ENCODE data around the gene TIMP2.
"Not testable (repeated sequence)": the region's sequence is repeated elsewhere in the genome, so short reads cannot be mapped to it uniquely, and the experiment has no call there.

TIMP2 gene

DNA sequence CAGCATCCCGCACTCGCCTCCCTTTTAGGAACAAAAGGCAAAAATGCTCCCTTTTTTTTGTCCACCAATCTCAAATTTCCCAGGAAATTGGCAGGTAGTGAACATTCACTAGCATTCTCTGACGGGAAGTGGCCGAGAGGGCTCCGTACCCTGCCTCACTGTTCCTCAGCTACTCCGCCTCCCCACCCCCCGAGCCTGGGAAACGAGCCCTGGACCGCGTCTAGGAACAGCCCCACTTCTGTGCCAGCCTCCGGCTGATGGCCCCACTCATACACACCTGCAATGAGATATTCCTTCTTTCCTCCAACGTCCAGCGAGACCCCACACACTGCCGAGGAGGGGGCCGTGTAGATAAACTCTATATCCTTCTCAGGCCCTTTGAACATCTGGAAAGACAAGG is 54.6 kb downstream of the TIMP2 start:
- Mint-ChIP-seq H3K27me3 (peaks cover 2% of the 10 kb centered on the region), H3K36me3 (ENCODE audit: low read depth) (no peaks in the 10 kb centered on the region), H3K27ac (no peak overlapping the region), H3K4me1 (peaks cover 3% of the 10 kb centered on the region), H3K9me3 (no peaks in the 10 kb centered on the region), H3K4me3 (no peak overlapping the region)
- ATAC-seq (no peak), DNase-seq (no peak)

DNA sequence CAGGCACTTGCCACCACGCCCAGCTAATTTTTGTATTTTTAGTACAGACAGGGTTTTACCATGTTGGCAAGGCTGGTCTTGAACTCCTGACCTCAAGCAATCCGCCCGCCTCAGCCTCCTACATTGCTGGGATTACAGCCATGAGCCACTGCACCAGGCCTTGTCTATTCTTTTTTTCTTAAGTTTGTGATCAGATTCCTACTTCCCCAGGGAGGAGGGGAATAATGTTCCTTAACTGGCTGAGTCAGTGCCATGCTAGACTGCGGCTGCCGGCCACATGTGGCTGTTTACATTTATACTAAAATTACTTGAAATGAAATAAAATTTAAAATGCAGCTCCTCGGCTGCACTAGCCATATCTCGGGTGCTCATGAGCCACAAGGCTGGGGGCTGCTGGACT is 56.8 kb downstream of the TIMP2 start:
- DNase-seq, result no peak
- no peaks in the 10 kb centered on the region for H3K36me3 Mint-ChIP-seq (ENCODE audit: low read depth)

DNA sequence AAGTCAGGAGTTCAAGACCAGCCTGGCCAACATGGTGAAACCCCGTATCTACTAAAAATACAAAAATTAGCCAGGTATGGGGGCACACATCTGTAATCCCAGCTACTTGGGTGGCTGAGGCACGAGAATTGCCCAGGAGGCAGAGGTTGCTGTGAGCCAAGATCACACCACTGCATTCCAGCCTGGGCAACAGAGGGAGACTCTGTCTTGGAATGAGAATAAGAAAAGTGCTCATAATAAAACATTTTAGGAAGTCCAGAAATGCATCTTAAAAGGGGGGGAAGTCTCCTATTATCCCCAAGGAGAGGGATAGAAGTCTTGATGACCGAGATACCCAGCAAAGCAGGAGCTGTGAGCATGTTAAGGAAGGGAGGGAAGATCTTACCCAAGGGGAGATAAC is 58.1 kb downstream of the TIMP2 start:
- not testable (repeated sequence) for H3K4me1 Mint-ChIP-seq; H3K9me3 Mint-ChIP-seq; H3K27me3 Mint-ChIP-seq; H3K27ac Mint-ChIP-seq; DNase-seq; ATAC-seq; H3K4me3 Mint-ChIP-seq; H3K36me3 Mint-ChIP-seq (ENCODE audit: low read depth)

More for the DNA sequence above, 56.8 kb downstream of the TIMP2 start:
- Mint-ChIP-seq H3K9me3 (no peaks in the 10 kb centered on the region), H3K27me3 (peaks cover 5% of the 10 kb centered on the region), H3K27ac (no peak overlapping the region), H3K4me3 (no peak overlapping the region), H3K4me1 (no peaks in the 10 kb centered on the region)
- no peak for ATAC-seq

DNA sequence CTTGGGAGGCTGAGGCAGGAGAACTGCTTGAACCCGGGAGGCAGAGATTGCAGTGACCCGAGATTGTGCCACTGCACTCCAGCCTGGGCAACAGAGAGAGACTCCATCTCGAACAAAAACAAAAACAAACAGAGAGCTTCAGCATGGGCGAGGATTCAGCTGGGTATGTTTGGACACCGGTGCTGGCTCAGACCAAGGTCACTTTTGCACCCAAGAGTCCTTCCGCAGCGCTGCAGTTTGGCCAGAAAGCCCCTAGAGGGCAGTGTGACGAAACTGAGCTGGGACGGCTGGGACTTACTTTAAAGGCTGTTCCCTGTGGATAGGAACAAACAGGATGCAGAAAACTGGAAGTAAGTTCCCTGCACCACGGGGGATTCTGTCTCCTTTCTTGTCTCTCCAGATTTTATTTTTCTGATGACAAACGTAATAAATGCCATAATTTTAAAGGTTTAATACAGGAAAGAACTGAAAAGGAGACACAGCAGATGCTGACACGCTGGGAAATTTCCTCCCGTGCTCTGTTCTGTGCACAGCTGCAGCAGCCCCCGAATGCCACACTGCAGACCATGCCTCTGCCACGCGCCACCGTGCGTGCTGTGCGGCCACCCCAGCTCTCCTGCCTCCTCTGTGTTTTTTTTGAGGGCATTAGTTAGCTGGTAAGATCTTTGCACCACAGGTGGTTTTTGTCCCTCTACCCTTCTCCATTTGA is 59.4 kb downstream of the TIMP2 start:
- H3K4me3 Mint-ChIP-seq, result no peak overlapping the region
- no peaks in the 10 kb centered on the region for H3K4me1 Mint-ChIP-seq
- H3K9me3 Mint-ChIP-seq, result no peaks in the 10 kb centered on the region
- H3K27me3 Mint-ChIP-seq, result peaks cover 5% of the 10 kb centered on the region
- DNase-seq, result peak; percentile 76
- H3K36me3 Mint-ChIP-seq (ENCODE audit: low read depth), result no peaks in the 10 kb centered on the region
- no peak overlapping the region for H3K27ac Mint-ChIP-seq
- peak; percentile 52 for ATAC-seq

DNA sequence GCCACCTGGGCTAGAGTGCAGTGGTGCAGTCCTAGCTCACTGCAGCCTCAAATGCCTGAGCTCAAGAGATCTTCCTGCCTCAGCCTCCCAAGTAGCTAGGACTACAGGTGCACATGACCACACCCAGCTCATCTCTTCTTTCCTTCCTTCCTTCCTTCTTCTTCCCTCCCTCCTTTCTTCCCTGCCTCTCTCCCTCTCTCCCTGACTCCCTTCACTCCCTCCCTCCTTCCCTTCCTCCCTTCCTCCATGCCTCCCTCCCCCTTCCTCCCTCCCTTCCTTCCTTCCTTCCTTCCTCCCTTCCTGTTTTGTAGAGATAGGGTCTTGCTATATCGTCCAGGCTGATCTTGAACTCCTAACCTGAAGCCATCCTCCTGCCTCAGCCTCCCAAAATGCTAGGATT is 61.1 kb downstream of the TIMP2 start:
- no peaks in the 10 kb centered on the region for H3K36me3 Mint-ChIP-seq (ENCODE audit: low read depth)

DNA sequence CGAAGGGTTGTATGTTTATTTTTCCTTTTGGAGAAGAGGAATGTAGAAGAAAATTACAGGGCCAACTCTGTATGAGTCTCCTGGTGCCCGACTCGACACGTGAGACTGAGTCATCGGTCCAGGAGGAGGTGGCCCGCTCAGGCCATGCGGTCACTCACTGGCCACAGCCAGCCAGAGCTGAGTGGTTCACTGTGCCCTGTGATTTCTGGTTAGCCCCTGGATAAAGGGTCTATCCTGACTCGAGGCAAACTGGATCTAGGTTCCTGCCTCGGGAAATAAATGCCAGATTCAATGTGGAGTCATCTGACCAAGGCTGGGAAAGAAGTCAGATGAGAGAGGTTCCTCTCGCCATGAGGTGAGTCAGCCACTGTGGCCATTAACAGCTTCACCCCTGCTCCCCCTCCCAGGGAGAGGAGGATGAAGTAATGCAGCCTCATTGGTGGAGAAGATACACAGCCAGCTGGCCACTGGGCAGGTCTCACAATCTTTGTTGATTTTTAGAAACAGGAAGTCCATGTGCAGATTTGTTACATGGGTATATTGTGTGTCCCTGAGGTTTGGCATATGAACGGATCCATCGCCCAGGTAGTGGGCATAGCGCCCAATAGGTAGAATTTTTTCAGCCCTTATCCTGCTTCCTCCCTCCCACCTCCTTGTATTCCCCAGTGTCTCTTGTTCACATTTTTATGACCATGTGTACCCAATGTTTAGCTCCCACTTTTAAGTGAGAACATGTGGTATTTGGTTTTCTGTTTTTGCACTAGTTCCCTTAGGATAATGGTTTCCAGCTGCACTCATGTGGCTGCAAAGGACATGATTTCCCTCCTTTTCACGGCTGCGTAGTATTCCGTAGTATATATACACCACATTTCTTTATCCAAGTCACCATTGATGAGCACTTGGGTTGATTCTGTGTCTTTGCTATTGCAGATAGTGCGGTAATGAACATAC is 62.8 kb downstream of the TIMP2 start:
- Mint-ChIP-seq H3K9me3 (no peaks in the 10 kb centered on the region), H3K4me3 (no peak overlapping the region), H3K36me3 (ENCODE audit: low read depth) (no peaks in the 10 kb centered on the region), H3K27ac (no peak overlapping the region), H3K27me3 (peaks cover 5% of the 10 kb centered on the region), H3K4me1 (no peaks in the 10 kb centered on the region)
- ATAC-seq (no peak), DNase-seq (no peak)

More for the DNA sequence above, 61.1 kb downstream of the TIMP2 start:
- DNase-seq (no peak), ATAC-seq (no peak)
- H3K4me1 Mint-ChIP-seq, result no peaks in the 10 kb centered on the region
- no peak overlapping the region for H3K4me3 Mint-ChIP-seq
- no peaks in the 10 kb centered on the region for H3K9me3 Mint-ChIP-seq
- H3K27ac Mint-ChIP-seq, result no peak overlapping the region
- H3K27me3 Mint-ChIP-seq, result peaks cover 5% of the 10 kb centered on the region

DNA sequence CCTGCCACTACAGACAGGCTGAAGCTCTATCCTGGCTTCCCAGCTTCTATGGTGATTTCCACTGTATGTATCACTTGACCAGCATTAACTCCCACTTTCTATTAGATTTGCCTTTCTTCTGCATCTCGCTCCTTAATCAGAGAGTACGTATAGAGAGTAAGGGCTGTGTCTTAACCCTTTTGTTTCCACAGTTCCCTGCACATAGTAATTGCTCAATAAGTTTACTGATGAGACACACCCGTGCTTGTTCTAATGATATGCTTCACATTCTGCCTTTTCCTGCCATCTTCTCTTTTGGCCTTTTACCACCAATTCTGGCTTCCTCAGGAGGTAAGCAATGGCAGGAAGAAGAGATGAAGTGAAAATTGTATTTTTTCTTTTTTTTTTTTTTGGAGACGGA is 64.0 kb downstream of the TIMP2 start:
- ATAC-seq (no peak), DNase-seq (no peak)
- Mint-ChIP-seq H3K4me3 (no peak overlapping the region), H3K36me3 (ENCODE audit: low read depth) (no peaks in the 10 kb centered on the region), H3K9me3 (no peaks in the 10 kb centered on the region), H3K27me3 (peaks cover 5% of the 10 kb centered on the region), H3K4me1 (no peaks in the 10 kb centered on the region), H3K27ac (no peak overlapping the region)

DNA sequence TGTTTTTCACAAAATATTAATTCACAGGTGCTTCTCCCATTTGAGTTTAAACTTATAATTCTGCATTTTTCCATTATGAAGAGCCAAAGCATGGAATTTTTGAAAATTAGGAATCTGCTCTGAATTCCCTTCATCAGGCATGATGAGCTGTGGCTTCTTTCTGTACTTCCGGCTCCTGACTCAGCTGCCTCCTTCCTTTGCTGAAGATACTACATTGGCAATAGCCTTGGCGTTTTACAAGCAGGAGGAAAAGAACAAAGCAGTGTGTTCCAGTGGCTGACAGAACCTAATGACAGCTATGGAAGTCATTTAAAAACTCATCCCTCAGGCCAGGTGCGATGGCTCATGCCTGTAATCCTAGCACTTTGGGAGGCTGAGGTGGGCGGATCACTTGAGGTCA is 66.1 kb downstream of the TIMP2 start:
- ATAC-seq, result no peak
- no peak overlapping the region for H3K4me3 Mint-ChIP-seq

DNA sequence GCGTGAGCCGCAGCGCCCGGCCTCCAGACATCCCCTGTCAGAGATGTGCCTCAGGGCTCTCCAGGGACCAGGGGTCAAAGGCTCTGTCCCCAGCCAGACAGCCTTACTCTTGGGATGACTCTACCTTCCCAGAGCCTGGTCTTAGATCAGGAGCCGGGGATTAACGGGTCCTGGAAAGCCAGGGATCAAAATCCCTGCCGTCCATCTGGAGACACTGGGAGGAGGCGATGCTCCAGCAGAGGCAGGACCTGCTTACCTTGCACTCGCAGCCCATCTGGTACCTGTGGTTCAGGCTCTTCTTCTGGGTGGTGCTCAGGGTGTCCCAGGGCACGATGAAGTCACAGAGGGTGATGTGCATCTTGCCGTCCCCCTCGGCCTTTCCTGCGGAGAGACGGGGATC is 67.9 kb downstream of the TIMP2 start:
- Mint-ChIP-seq H3K4me3 (no peak overlapping the region), H3K9me3 (no peaks in the 10 kb centered on the region), H3K27me3 (no peaks in the 10 kb centered on the region), H3K27ac (no peak overlapping the region), H3K4me1 (no peaks in the 10 kb centered on the region), H3K36me3 (ENCODE audit: low read depth) (no peaks in the 10 kb centered on the region)
- ATAC-seq (no peak), DNase-seq (no peak)

More for the DNA sequence above, 66.1 kb downstream of the TIMP2 start:
- H3K36me3 Mint-ChIP-seq (ENCODE audit: low read depth), result no peaks in the 10 kb centered on the region
- no peak overlapping the region for H3K27ac Mint-ChIP-seq
- no peak for DNase-seq
- H3K4me1 Mint-ChIP-seq, result no peaks in the 10 kb centered on the region
- H3K9me3 Mint-ChIP-seq, result no peaks in the 10 kb centered on the region
- no peaks in the 10 kb centered on the region for H3K27me3 Mint-ChIP-seq

DNA sequence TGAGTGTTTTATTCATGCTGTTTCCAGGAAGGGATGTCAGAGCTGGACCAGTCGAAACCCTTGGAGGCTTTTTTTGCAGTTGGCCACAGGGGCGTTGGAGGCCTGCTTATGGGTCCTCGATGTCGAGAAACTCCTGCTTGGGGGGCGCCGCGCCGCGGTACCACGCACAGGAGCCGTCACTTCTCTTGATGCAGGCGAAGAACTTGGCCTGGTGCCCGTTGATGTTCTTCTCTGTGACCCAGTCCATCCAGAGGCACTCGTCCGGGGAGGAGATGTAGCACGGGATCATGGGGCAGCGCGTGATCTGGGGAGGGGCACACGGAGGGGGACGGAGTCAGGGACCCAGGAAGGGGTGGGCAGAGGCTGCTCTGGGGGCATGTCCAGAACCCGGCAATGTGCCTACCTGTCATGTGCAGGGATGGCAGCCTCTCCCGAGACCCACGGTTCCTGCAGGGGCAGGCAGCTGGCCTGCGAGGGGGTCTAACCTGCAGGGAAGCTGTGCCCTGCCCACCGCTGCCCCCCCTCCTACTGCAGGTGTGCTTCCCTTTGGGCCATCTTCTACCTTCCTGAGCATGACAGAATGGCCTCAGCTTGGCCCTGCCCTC is 69.5 kb downstream of the TIMP2 start:
- Mint-ChIP-seq H3K27me3 (no peaks in the 10 kb centered on the region), H3K9me3 (no peaks in the 10 kb centered on the region), H3K36me3 (ENCODE audit: low read depth) (no peaks in the 10 kb centered on the region), H3K4me1 (no peaks in the 10 kb centered on the region), H3K27ac (no peak overlapping the region), H3K4me3 (no peak overlapping the region)
- DNase-seq, result no peak
- ATAC-seq, result no peak

DNA sequence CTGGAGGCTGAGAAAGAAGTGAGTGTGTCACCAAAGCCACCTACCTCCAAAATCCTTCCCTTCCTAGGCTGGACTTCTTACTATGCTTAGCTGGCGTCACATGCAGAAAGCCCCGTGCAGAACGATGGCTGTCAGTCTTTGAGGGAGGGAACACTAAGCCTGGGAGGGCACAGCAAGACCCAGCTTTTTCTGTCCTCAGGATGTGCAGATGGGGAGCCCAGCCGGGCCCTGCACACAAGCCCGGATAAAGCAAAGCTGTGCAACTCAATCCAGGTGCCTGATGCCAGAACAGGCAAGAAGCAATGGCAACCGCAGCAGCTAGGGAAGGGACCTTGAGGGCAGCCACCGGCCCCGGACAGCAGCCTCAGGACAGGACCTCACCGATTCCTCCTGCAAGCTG is 70.7 kb downstream of the TIMP2 start:
- no peak overlapping the region for H3K4me3 Mint-ChIP-seq
- no peaks in the 10 kb centered on the region for H3K27me3 Mint-ChIP-seq
- no peaks in the 10 kb centered on the region for H3K4me1 Mint-ChIP-seq
- ATAC-seq (no peak), DNase-seq (no peak)
- no peak overlapping the region for H3K27ac Mint-ChIP-seq
- no peaks in the 10 kb centered on the region for H3K36me3 Mint-ChIP-seq (ENCODE audit: low read depth)
- no peaks in the 10 kb centered on the region for H3K9me3 Mint-ChIP-seq

DNA sequence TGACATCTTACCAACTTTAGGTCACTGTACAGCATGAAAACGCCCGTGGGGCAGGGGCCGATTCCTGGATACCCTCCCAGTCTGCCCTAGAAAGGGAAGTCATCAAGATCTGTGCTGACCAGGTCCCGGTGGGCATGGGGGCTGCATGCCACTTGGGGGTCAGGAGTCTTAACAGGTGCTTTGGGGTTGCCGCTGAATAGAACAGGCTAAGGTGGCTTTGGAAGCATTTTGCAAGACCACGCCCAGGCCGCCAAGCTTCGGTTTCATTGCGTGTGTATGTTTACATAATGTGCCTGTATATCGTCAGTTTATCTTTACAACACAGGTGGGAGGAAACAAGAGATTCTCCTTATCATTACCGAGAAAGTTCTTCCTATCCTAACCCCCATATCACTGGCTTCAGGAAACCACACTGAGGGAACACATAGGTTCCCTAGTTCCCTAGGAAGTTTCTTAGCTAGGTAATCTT is 71.2 kb downstream of the TIMP2 start:
- Mint-ChIP-seq H3K4me3 (no peak overlapping the region), H3K4me1 (no peaks in the 10 kb centered on the region), H3K9me3 (no peaks in the 10 kb centered on the region)

DNA sequence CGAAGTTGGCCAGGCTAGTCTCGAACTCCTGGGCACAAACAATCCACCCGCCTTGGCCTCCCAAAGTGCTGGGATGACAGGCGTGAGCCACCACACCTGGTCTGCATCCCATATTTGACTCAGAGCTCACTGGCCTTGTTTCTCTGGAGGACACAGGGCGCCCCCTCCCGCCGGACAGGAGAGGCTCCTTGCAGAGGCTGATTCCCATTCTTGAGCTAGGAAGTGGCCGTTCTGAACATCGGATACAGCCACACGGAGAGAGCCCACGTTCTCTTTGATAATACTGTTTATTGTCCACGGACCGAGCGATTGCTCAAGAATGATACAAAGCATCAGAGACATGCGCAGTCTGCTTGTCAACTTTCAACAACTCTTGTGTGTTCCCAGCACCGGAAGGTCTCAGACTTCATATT is 72.5 kb downstream of the TIMP2 start:
- ATAC-seq, result no peak
- H3K4me3 Mint-ChIP-seq, result no peak overlapping the region
- DNase-seq, result no peak
- no peak overlapping the region for H3K27ac Mint-ChIP-seq
- no peaks in the 10 kb centered on the region for H3K4me1 Mint-ChIP-seq
- no peaks in the 10 kb centered on the region for H3K27me3 Mint-ChIP-seq
- no peaks in the 10 kb centered on the region for H3K36me3 Mint-ChIP-seq (ENCODE audit: low read depth)
- H3K9me3 Mint-ChIP-seq, result no peaks in the 10 kb centered on the region

More for the DNA sequence above, 71.2 kb downstream of the TIMP2 start:
- Mint-ChIP-seq H3K27me3 (no peaks in the 10 kb centered on the region), H3K27ac (no peak overlapping the region), H3K36me3 (ENCODE audit: low read depth) (no peaks in the 10 kb centered on the region)
- no peak for ATAC-seq
- DNase-seq, result no peak

DNA sequence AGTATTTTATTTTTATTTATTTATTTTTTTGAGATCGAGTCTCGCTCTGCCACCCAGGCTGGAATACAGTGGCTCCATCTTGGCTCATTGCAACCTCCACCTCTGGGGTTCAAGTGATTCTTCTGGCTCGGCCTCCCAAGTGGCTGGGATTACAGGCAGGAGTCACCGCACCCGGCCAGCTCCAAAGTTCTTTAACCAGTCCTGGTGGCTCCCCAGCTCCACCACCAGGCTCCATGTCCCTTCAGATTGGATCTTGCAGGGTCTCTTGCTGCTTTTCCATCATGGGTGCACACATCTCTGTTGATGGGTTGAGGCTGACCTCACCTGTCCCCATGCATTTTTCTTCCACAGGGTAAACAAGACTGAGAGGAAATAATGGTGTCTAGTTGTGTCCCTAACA is 76.2 kb downstream of the TIMP2 start:
- H3K27me3 Mint-ChIP-seq, result no peaks in the 10 kb centered on the region
- no peak overlapping the region for H3K27ac Mint-ChIP-seq
- no peaks in the 10 kb centered on the region for H3K9me3 Mint-ChIP-seq
- H3K4me3 Mint-ChIP-seq, result no peak overlapping the region
- H3K4me1 Mint-ChIP-seq, result peaks cover 4% of the 10 kb centered on the region
- DNase-seq (no peak), ATAC-seq (no peak)
- no peaks in the 10 kb centered on the region for H3K36me3 Mint-ChIP-seq (ENCODE audit: low read depth)

DNA sequence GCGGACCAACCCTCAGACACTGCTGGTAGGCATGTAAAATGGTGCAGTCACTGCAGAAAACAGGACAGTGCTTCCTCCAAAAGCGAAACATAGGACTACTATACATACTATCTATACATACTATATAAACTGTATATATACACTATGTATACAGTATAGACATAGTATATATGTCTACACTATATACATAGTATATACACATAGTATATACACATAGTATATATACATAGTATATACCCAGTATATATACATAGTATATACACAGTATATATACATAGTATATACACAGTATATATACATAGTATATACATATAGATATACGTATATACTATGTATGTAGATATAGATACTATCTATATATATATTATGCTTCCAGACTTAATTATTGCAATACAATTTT is 78.1 kb downstream of the TIMP2 start:
- Mint-ChIP-seq H3K36me3 (ENCODE audit: low read depth) (no peaks in the 10 kb centered on the region), H3K4me1 (peaks cover 9% of the 10 kb centered on the region), H3K9me3 (no peaks in the 10 kb centered on the region), H3K4me3 (no peak overlapping the region), H3K27ac (no peak overlapping the region), H3K27me3 (no peaks in the 10 kb centered on the region)
- ATAC-seq (no peak), DNase-seq (no peak)

Data from activated naive CD8-positive, alpha-beta T cell treated with anti-CD3 and anti-CD28 coated beads, Interleukin-2, amount 50 U/mL, for 24 hours (primary cell).